C4-2B (cell line): ENCODE measurements around the gene GARS1.

Experiments used
- H3K27ac ChIP-seq: fragments of 450-650 bp; 2 replicates; pipeline ENCODE4 v1.5.1; 2017
- CTCF ChIP-seq: fragments of 450-650 bp; conservative IDR thresholded peaks from 2 replicates; pipeline ENCODE4 v1.5.1; 2017; ENCODE audit warnings: mild to moderate bottlenecking
- ZFX ChIP-seq: fragments of 450-650 bp; IDR thresholded peaks from 2 replicates; pipeline ENCODE4 v1.6.1; 2017

Gene GARS1

DNA sequence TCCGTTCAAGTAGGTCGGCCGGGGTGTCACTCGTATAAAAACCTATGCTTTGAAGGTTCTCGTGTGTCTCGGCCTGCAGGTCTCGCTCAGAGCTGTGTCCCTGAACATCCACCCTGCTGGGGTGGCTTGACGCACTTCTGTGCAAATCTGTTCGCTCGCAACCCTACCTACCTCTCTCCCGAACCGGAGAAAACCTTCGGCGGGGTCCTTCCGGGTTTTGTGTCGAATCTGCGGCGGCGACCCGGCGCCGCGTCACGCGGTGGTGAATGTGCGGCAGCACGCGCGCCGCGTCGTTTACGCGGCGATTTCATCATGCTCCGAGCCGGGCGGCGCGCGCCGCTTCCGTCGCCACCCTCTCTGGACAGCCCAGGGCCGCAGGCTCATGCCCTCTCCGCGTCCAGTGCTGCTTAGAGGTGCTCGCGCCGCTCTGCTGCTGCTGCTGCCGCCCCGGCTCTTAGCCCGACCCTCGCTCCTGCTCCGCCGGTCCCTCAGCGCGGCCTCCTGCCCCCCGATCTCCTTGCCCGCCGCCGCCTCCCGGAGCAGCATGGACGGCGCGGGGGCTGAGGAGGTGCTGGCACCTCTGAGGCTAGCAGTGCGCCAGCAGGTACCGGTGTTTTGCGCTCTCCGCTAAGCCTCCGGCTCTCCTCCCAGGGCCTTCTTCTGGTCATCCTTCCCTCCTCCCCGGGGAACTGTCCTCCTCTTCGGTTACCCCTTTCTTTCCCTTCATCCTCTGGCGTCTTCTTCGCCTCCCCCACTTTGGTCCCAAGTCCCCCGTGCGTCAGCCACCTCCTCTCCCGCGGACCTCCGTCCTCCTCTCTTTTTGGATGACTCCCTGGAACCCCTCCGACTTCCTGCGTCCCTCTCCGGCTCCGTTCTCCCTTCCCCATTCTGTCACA lies at the start of gene GARS1:
Gene GARS1, plus strand, starts transcription at position 339 of the 896 bp plus-strand sequence. Its CDS starts 44 bp downstream, at position 383.
- H3K27ac ChIP-seq = peak within 1 kb of the TSS; percentile 96
- TF ChIP-seq CTCF = no peak
- peak; percentile 42 for TF ChIP-seq ZFX

DNA sequence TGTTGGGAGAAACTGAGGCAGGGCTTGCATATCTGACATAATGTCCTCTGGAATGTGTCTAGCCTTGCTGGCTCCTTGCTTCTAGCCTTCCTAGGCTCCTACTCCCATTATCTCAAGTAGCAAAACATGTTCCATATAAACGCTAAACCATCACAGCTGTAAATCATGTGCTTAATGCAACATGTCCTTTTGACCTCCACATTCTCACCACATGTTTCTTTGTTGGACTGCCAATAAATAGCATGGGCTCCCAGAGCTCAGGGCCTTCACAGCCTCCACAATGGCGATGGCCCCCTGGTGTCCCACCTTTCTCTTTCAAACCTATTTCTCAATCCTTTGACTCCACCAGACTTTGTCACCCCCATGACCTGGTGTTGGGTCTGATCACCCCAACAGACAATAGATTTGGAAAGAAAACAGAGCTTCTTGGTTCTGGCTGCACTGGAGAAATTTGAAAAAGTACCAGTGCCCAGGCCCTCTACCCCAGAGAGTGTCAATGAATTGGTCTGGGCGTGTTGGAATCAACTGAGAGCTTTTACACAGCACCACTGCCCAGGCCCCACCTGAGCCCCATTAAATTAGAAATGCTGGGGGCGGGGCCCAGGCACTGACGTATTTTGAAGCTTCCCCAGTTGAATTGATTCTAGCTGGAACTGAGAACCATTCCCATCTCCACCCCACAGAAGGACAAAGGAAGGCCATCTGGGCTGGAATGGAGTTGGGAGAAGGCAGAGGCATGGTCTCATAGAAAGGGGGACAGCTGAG lies 48.7 kb upstream of the GARS1 start:
- TF ChIP-seq CTCF (no peak), ZFX (no peak)
- H3K27ac ChIP-seq = no peak overlapping the region

DNA sequence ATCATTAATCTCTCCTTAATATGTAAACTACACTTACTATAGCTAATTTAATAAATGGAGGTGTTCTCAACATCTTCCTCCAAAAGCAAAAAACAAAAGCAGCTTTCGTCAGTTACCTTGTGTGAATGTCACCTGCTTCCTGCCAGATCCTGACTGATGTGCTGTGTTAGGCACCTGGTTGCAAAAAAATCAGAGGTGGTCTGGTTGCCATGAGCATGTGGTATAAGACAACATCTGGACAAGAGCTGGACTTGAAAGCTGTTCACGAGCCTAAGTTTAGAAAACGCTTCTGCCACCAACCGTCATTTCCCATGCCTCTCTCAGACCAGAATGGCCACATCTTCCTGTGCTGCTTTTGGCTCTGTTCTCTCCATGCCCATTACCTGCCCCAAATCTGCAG lies 48.1 kb upstream of the GARS1 start:
- TF ChIP-seq ZFX (no peak), CTCF (no peak)
- no peak overlapping the region for H3K27ac ChIP-seq

DNA sequence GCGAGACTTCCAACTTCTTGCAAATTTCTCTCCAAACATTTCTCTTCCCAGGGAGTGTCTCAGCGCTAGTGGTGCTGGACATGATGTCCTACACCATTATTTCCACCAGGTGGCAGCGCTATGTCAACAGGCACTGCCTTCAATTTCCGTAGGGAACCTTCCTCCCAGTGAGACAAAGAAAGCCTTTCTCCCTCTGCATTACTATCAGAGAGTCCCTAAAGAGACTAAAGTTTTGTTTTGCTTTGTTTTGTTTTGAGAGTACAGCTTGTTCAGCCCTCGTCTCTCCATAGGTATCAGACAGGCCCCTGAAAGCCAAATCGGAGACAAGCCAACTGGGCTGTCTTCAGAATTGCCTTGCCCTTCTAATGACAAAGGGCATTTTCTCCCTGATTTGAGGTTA lies 45.8 kb upstream of the GARS1 start:
- TF ChIP-seq ZFX = no peak
- TF ChIP-seq CTCF = peak; percentile 91
- no peak overlapping the region; the same call in 1 of the 2 replicates for H3K27ac ChIP-seq

DNA sequence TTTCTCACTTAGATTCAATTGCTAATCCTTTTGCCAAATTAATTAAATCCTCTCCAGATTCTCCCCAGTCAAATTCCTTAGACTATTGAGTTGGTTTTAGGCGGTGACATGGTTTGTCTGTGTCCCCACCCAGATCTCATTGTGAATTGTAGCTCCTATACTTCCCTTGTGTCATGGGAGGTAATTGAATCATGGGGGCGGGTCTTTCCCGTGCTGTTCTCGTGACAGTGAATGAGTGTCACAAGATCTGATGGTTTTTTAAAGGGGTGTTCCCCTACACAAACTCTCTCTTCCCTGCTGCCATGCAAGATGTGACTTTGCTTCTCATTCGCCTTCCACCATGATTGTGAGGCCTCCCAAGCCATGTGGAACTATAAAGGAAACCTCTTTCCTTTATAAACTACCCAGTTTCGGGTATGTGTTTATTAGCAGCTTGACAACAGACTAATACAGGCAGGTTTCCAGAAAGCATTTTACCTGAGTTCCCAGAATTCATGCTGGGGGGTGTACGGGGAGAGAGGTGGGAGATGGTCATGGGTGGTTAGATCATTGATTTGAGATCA lies 44.7 kb upstream of the GARS1 start:
- TF ChIP-seq CTCF = no peak
- TF ChIP-seq ZFX = no peak

DNA sequence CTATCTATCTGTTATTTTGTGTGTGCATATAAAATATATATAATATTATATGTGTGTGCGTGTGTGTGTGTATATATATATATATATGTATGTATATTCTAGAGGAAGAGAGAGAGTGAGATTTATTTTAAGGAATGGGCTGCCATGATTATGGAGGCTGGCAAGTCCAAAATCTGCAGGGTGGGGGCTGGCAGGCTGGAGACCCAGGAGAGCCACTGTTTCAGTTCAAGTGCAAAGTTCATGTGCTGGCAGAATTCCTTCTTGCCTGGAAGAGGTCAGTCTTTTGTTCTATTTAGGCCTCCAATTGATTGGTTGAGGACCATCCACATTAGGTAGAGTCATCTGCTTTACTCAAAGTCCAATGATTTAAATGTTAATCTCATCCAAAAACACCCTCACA lies 42.3 kb upstream of the GARS1 start:
- no peak for TF ChIP-seq ZFX
- TF ChIP-seq CTCF = no peak
- H3K27ac ChIP-seq = no peak overlapping the region

More for the DNA sequence above, 44.7 kb upstream of the GARS1 start:
- no peak overlapping the region for H3K27ac ChIP-seq
